Upper lobe of right lung (tissue), 1 donor: Measurements from ENCODE around the gene AXIN2. TPM values are rescaled to one million over a fixed set of nuclear protein-coding genes. Genes with fewer than 3 reads are reported as not detected.

Experiments used
- ATAC-seq: fragments of 200-7000 bp; cut with Tn5 transposase; one replicate; pipeline ENCODE4 v1.9.1; 2020; ENCODE audit warnings: mild to moderate bottlenecking, moderate library complexity
- DNase-seq: peaks from one replicate; pipeline ENCODE4 v3.0.0-alpha.2; 2020
- H3K27ac ChIP-seq: fragments of 200-600 bp; one replicate; pipeline ENCODE4 v1.8.0; 2022
- H3K27me3 ChIP-seq: fragments of 200-600 bp; one replicate; pipeline ENCODE4 v1.8.0; 2022; ENCODE audit warnings: mild to moderate bottlenecking
- H3K36me3 ChIP-seq: fragments of 200-600 bp; one replicate; pipeline ENCODE4 v1.8.0; 2022
- H3K4me1 ChIP-seq: fragments of 200-600 bp; one replicate; pipeline ENCODE4 v1.8.0; 2022
- H3K4me3 ChIP-seq: fragments of 200-600 bp; one replicate; pipeline ENCODE4 v1.8.0; 2022; ENCODE audit warnings: mild to moderate bottlenecking
- H3K9me3 ChIP-seq: fragments of 200-600 bp; one replicate; pipeline ENCODE4 v1.8.0; 2022
- CTCF ChIP-seq: fragments of 200-600 bp; IDR thresholded peaks from one replicate; pipeline ENCODE4 v1.8.0; 2022; ENCODE audit warnings: antibody characterized with exemption
- intact Hi-C: fragments of 100-400 bp; cut with DNase I; formaldehyde crosslinking; loops from one replicate; pipeline ENCODE4 v1.11.0; 2022
- total RNA-seq: library from RNA; stranded (reverse); fragmentation: NEBNext Ultra II Directional; extraction: Animal tissue kit (Norgen Biotek cat#: 25700); gene quantifications from one replicate; pipeline ENCODE4 v1.2.1, GENCODE V29; 2021
- donor health status: DM: no; HTN: yes; CAD: no; lungs with severe emphysema.

AXIN2 gene
- total RNA-seq, 1 donor from 2014 or later: 63.6 TPM

GRCh38 chr17:65564793-65565192 is 3.3 kb upstream of the AXIN2 start:
- H3K27me3 ChIP-seq: no peaks in the 10 kb centered on the region
- H3K4me3 ChIP-seq: no peak overlapping the region
- H3K9me3 ChIP-seq: no peaks in the 10 kb centered on the region
- DNase-seq: no peak
- H3K36me3 ChIP-seq: no peaks in the 10 kb centered on the region
- no peak for TF ChIP-seq CTCF
- peaks cover 4% of the 10 kb centered on the region for H3K4me1 ChIP-seq
- H3K27ac ChIP-seq: no peak overlapping the region
- no peak for ATAC-seq
- intact Hi-C loops: no loop called here

- DNase-seq (no peak), ATAC-seq (no peak)
- H3K36me3 ChIP-seq: no peaks in the 10 kb centered on the region
- H3K9me3 ChIP-seq: no peaks in the 10 kb centered on the region
- no peak overlapping the region for H3K27ac ChIP-seq
- no peak overlapping the region for H3K4me3 ChIP-seq
- no peaks in the 10 kb centered on the region for H3K27me3 ChIP-seq
- intact Hi-C loops: no loop called here
- H3K4me1 ChIP-seq: peaks cover 6% of the 10 kb centered on the region
- TF ChIP-seq CTCF: no peak
Measured at GRCh38 chr17:65562206-65562531, 721 bp upstream of the AXIN2 start.

DNA sequence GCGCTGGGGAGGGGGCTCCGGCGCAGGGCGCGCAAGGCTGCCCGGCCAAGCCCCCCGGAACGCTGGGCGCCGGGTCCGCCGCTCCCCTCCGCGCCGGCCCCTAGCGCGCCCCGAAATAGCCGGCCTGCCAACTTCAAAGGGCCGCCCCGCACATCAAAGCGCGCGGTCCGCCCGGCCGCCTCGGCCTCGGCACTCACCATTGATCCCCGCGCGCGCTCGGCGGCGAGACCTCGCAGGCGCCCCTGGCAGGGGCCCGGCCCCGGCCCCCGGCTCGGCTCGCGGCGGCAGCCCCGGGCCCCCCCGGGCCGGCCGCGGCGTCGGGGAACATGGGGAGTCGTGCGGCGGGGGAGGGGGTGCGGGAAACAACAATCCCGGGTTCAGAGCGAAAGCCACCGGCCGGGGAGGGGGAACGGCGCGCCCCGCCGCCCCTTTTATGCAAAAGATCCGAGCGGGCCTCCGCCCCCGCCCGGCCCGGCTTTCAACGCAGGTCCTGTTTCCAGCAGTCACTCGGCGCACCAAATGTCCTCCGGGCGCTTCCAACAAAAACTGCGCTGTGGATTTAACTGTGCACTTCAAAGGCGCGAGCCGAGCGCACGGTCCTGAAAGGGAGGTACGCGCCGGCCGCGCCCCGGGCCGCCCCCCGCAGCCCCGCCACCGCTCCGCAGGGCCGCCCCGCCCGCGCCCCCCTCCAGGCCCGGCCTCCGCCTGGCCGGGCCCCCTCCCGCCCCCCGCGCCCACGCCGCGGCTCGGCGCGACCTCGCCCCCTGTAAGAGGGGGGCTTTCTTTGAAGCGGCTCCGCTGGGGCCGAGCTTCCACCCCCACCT is 608 bp downstream of the AXIN2 start:
- intact Hi-C loops: no loop called here
- Histone ChIP-seq H3K27ac (no peak overlapping the region), H3K9me3 (no peaks in the 10 kb centered on the region), H3K36me3 (no peaks in the 10 kb centered on the region), H3K27me3 (no peaks in the 10 kb centered on the region), H3K4me1 (peaks cover 11% of the 10 kb centered on the region), H3K4me3 (no peak overlapping the region)
- ATAC-seq (peak; percentile 58), DNase-seq (peak; percentile 93)
- TF ChIP-seq CTCF: no peak

DNA sequence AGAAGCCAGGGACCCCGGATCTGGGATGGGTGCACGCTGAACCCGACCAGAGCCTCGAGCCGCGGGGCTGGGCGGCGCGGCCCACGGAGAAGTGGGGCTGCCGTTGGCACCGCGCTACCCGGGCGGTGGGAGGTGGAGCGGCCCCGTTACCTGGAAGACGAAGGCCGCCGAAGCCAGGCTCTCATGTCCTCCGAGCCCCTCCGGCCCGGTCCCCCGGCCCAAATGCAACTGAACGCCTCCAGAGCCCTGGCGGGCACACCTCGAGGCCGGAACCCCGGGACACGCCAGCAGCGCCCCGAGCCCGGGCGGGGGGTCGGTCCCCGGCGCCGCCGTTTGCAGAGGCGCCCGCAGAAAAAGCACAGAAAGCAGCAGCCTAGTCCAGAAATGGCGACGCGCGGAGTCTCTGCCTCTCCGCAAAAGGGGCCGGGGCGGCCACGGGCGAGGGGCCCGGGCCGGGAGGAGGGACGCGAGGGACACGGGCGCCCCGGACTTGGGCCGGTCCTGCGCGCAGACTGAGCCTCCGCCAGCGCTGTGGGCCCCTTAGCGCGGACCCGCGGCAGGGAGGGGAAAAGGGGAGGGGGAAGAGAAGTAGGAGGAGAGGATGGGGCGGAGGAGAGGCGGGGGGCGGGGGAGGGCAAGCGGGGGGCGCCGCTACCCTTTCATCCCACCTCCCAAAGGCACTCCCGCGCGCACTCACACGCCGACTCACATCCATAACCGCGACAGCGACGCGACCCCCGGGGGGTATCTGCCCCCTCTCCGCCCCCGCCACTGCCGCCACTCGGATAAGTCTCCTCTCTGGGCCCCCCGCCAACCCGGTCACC is 1.4 kb downstream of the AXIN2 start:
- Histone ChIP-seq H3K9me3 (no peaks in the 10 kb centered on the region), H3K27me3 (no peaks in the 10 kb centered on the region), H3K4me1 (peaks cover 11% of the 10 kb centered on the region), H3K4me3 (no peak overlapping the region), H3K36me3 (no peaks in the 10 kb centered on the region), H3K27ac (no peak overlapping the region)
- ATAC-seq (peak; percentile 34), DNase-seq (peak; percentile 78)
- intact Hi-C loops: loop anchor here (10.0 kb wide), 2 partner anchors 95 to 275 kb away; no protein-coding TSS in a partner anchor
- TF ChIP-seq CTCF: no peak

- intact Hi-C loops: loop anchor here (10.0 kb wide), 2 partner anchors 95 to 275 kb away; no protein-coding TSS in a partner anchor
- Histone ChIP-seq H3K4me1 (peaks cover 6% of the 10 kb centered on the region), H3K4me3 (no peak overlapping the region), H3K27ac (no peak overlapping the region), H3K27me3 (no peaks in the 10 kb centered on the region), H3K9me3 (no peaks in the 10 kb centered on the region), H3K36me3 (no peaks in the 10 kb centered on the region)
- ATAC-seq (no peak), DNase-seq (no peak)
- TF ChIP-seq CTCF: no peak
Measured at GRCh38 chr17:65559461-65559803, 2.0 kb downstream of the AXIN2 start.
